ENCODE measurements around the gene SDK1. TPM values are rescaled to one million over a fixed set of nuclear protein-coding genes. Genes with fewer than 3 reads are reported as not detected.

Gene SDK1
- total RNA-seq, 2 experiments from 2014 or later = 0.19 to 0.36 TPM

DNA sequence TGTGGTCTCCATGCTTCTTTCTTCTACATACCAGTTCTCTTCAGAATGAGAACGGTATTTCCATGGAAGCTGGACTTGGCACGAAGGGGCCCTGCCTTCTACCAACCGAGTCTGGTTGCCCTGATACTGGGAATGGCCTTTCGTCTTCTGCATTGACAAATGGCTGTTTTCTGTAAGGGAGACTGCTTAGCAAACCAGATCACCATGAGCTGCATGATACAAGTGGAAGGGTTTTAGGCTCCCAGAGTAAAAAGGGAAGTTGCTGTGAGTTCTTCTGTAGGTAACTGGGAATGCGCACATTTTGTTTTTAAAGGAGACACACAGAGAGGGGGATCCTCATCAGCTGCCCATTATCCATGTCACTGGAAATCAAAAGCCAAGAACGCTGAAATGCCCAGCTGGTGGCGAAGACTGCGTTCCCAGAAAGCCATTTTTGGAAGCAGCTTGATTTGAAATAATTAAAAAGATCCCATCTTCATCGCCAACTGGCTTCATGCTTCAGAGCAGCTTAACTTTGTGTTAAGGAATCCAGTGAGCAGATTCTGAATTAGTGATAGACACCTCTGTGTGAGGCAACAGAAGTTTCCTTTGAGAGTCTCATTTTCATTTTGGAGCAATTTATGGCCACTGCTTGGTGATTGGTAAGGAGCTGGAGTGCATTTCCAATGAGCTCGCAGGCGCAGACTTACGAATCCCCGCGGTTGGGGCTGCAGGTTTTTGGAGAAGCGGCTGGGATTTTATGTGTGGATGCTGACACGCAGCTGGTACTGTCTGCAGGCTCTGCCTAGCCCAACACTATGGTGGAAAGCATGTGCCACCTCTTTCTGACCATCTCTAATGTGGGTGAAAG, 708.4 kb downstream of the SDK1 start:
- POLR2A ChIA-PET = no interaction called here
- H3K9me3 ChIP-seq (ENCODE audit: low read length) = no peaks in the 10 kb centered on the region

GRCh38 chr7:4010061-4010605, 709.1 kb downstream of the SDK1 start:
- H3K27ac ChIP-seq (ENCODE audit: low read depth, low read length, poor library complexity, severe bottlenecking) = no peak overlapping the region
- H3K4me2 ChIP-seq (ENCODE audit: low read length) = no peak overlapping the region
- TF ChIP-seq EZH2phosphoT487 (IDR thresholded peaks at IDR 0.05; ENCODE audit: borderline replicate concordance, low read depth, low read length) = no peak
- TF ChIP-seq CTCF (conservative IDR thresholded peaks at IDR 0.05; ENCODE audit: low read length) = no peak
- H2AFZ ChIP-seq (ENCODE audit: low read length) = no peak overlapping the region
- H3K4me3 ChIP-seq (ENCODE audit: low read depth, low read length, poor library complexity, severe bottlenecking) = no peak overlapping the region
- H3K4me1 ChIP-seq (ENCODE audit: insufficient read depth, low read length, poor library complexity, severe bottlenecking) = no peaks in the 10 kb centered on the region
- CTCF ChIA-PET (ENCODE audit: unreplicated experiment) = no interaction called here
- no peak for DNase-seq (ENCODE audit: low spot score)
- H4K20me1 ChIP-seq (ENCODE audit: insufficient read depth, low read length) = no peaks in the 10 kb centered on the region
- no peaks in the 10 kb centered on the region for H3K36me3 ChIP-seq (ENCODE audit: insufficient read depth, low read length)
- intact Hi-C loops (cut with micrococcal nuclease; ENCODE audit: unreplicated experiment) = no loop called here
- POLR2A ChIA-PET = no interaction called here
- H3K9me2 ChIP-seq (ENCODE audit: insufficient read depth, low read length) = no peaks in the 10 kb centered on the region
- no peaks in the 10 kb centered on the region for H3K9me3 ChIP-seq (ENCODE audit: low read length)
- BruUV-seq (replicated peaks) = no TSS peak
- no peaks in the 10 kb centered on the region for H3K79me2 ChIP-seq (ENCODE audit: insufficient read depth, low read depth, low read length)

More for the DNA sequence above, 708.4 kb downstream of the SDK1 start:
- H3K4me1 ChIP-seq (ENCODE audit: insufficient read depth, low read length, poor library complexity, severe bottlenecking) = no peaks in the 10 kb centered on the region
- BruUV-seq (replicated peaks) = no TSS peak
- H3K9me2 ChIP-seq (ENCODE audit: insufficient read depth, low read length) = no peaks in the 10 kb centered on the region
- intact Hi-C loops (cut with micrococcal nuclease; ENCODE audit: unreplicated experiment) = no loop called here
- CTCF ChIA-PET (ENCODE audit: unreplicated experiment) = no interaction called here
- H3K27ac ChIP-seq (ENCODE audit: low read depth, low read length, poor library complexity, severe bottlenecking) = no peak overlapping the region
- H3K4me3 ChIP-seq (ENCODE audit: low read depth, low read length, poor library complexity, severe bottlenecking) = no peak overlapping the region
- TF ChIP-seq CTCF (conservative IDR thresholded peaks at IDR 0.05; ENCODE audit: low read length) = no peak
- no peak for TF ChIP-seq EZH2phosphoT487 (IDR thresholded peaks at IDR 0.05; ENCODE audit: borderline replicate concordance, low read depth, low read length)
- no peak overlapping the region for H2AFZ ChIP-seq (ENCODE audit: low read length)
- no peak for DNase-seq (ENCODE audit: low spot score)
- no peak overlapping the region for H3K4me2 ChIP-seq (ENCODE audit: low read length)
- no peaks in the 10 kb centered on the region for H3K36me3 ChIP-seq (ENCODE audit: insufficient read depth, low read length)
- H3K79me2 ChIP-seq (ENCODE audit: insufficient read depth, low read depth, low read length) = no peaks in the 10 kb centered on the region
- H4K20me1 ChIP-seq (ENCODE audit: insufficient read depth, low read length) = no peaks in the 10 kb centered on the region

Data from OCI-LY7 (cell line).